Islet precursor cell (in vitro differentiated cells): ENCODE measurements around the gene TTYH1.
A peak's percentile ranks its signal among the peaks of the same experiment; 100 is the strongest.
"Not testable (repeated sequence)": the region's sequence is repeated elsewhere in the genome, so short reads cannot be mapped to it uniquely, and the experiment has no call there.

Source experiments
- DNase-seq: peaks from one replicate; pipeline ENCODE4 v3.0.0-alpha.2; 2018

The TTYH1 gene

GRCh38 chr19:54462047-54462654 lies 46.9 kb downstream of the TTYH1 start:
- DNase-seq, result no peak

GRCh38 chr19:54462655-54463530 lies 47.6 kb downstream of the TTYH1 start:
- peak; percentile 83 for DNase-seq

GRCh38 chr19:54463531-54464043 lies 48.3 kb downstream of the TTYH1 start, which contains the start of gene LENG9:
LENG9 (minus strand) TSS chr19:54463778; CDS start chr19:54463526, 252 bp downstream.
- peak; percentile 98 for DNase-seq

GRCh38 chr19:54464044-54464629 lies 48.9 kb downstream of the TTYH1 start:
- peak; percentile 96 for DNase-seq

- peak; percentile 95 for DNase-seq
Observed at GRCh38 chr19:54464630-54465425, 49.6 kb downstream of the TTYH1 start.

- DNase-seq, result no peak
Observed at GRCh38 chr19:54465426-54466109, 50.3 kb downstream of the TTYH1 start.

GRCh38 chr19:54466110-54466480 lies 50.8 kb downstream of the TTYH1 start:
- not testable (repeated sequence) for DNase-seq

GRCh38 chr19:54469496-54469934 lies 54.3 kb downstream of the TTYH1 start:
- DNase-seq, result peak; percentile 58

GRCh38 chr19:54470276-54470887 lies 55.1 kb downstream of the TTYH1 start:
- no peak for DNase-seq

GRCh38 chr19:54470991-54471782 lies 55.9 kb downstream of the TTYH1 start:
- DNase-seq, result peak; percentile 65

- DNase-seq, result peak; percentile 83
Observed at GRCh38 chr19:54473071-54473891, 58.0 kb downstream of the TTYH1 start, which contains the start of gene CDC42EP5. CDC42EP5 (minus strand) TSS chr19:54473296; CDS start chr19:54465547, 7,749 bp downstream.

- DNase-seq, result peak; percentile 40
Observed at GRCh38 chr19:54473892-54474372, 58.7 kb downstream of the TTYH1 start.

- DNase-seq, result peak; percentile 36
Observed at GRCh38 chr19:54475706-54476105, 60.4 kb downstream of the TTYH1 start.

- DNase-seq, result peak; percentile 30
Observed at GRCh38 chr19:54477650-54478049, 62.4 kb downstream of the TTYH1 start.

- peak; percentile 73 for DNase-seq
Observed at GRCh38 chr19:54478677-54479266, 63.5 kb downstream of the TTYH1 start.

GRCh38 chr19:54480051-54480450 lies 64.8 kb downstream of the TTYH1 start:
- DNase-seq, result no peak

- peak; percentile 80 for DNase-seq
Observed at GRCh38 chr19:54481326-54481930, 66.2 kb downstream of the TTYH1 start.

GRCh38 chr19:54482889-54483288 lies 67.6 kb downstream of the TTYH1 start:
- no peak for DNase-seq

- DNase-seq, result no peak
Observed at GRCh38 chr19:54484451-54484850, 69.2 kb downstream of the TTYH1 start.
